Measurements from ENCODE around the gene IMMP2L.
"Not testable (repeated sequence)": the region's sequence is repeated elsewhere in the genome, so short reads cannot be mapped to it uniquely, and the experiment has no call there.

Gene IMMP2L

DNA sequence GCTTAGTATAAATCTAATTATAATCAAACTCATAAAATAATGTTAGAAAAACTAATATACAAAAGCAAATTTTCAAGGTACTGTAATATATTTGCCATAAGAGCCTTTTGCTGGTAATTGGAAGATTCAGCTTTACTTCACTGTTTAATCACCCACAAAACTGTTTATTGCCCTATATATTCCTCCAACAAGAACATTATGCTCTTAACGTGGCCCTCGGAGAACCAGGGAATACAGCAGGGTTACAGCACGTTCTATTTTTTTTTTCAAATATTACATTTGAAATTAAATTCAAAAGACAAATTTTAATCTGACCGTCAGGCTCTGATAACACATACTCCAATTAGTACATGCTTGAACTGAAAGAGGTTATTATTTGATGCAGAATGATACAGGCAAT lies 807.6 kb downstream of the IMMP2L start:
- DNase-seq (ENCODE audit: low read depth, low spot score), result no peak

DNA sequence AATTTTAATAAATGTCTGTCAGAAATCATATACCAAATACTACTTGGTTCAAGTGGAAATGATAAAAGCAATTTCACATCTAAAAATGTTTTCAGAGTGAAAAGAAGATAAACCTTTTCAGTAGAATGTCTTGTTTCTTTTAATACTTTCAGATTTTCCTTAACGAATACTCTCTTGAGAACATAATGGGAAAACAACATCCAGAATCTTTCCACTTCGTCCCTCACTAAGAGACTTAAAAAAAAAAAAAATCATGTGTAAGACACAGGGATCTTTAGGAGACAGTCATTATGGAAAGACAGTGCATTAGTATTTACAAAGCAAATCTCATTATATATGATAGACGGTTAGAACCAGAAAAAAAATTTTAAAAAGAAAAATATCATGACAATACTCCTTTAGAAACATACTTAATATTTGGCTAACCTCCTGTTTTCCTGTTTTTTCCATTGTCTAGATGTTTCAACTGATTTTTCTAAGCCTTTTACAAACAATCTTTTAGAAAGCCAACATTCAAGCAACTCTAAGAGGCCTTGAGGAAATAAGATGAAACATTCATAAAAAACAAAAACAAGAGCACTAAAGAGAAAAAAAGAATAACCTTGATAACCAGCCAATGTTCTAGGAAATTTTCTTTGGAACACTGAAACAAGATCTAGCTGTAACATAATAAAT lies 811.2 kb downstream of the IMMP2L start:
- no peak for DNase-seq (ENCODE audit: low read depth, low spot score)

DNA sequence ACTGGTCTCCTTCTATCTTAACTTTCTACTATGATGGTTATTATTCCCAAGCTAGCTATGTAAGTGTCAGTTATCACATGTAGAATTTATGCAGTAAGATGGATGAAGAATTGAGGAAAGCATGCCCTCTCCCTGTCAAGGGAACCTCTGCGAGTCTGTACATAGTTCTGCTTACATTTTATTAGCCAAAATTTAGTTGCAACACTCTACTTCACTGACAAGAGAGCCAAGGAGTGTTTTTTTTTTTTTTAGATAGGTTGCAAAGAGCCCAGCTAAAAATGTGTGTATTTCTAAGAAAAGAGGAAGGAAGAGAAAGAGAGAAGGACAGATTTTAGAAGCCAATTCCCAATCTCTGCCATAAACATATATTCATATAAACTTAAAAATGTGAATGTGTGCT lies 829.1 kb downstream of the IMMP2L start:
- no peak for DNase-seq (ENCODE audit: low read depth, low spot score)

DNA sequence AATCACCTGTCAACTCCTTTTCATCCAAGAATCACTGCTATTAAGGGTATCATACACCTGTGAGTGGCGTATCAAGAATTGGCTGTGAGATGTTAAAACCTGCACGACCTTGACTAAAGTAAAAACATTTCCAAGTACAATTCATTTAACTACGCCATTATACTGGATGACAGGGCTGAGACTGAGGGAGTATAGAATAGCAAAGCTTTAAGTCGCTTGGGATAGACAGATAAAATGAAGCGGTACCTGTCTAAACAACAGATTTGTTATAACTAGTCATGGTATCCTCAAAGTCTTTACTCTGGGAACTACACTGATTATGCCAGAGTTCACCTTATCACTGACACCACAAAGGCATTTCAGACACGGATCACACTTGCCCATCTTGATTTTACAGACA lies 837.5 kb downstream of the IMMP2L start:
- no peak for DNase-seq (ENCODE audit: low read depth, low spot score)

DNA sequence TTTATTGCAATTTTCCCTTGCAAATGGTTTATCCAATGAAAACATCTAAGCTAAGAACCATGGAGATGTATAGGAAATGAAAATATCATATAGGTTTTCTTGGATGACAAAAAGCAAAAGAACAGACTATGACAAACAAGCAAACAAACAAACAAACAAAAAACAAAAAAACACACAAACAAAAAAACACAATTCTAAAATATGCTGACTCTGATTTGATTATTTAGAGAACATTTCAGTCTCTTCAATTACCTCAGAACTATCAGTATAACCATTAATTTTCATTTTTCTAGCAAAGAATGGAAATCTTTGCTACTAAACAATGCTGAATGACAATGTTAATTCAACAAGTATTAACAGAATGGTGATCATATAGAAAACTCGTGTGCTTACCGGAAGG lies 840.9 kb downstream of the IMMP2L start:
- no peak for DNase-seq (ENCODE audit: low read depth, low spot score)

DNA sequence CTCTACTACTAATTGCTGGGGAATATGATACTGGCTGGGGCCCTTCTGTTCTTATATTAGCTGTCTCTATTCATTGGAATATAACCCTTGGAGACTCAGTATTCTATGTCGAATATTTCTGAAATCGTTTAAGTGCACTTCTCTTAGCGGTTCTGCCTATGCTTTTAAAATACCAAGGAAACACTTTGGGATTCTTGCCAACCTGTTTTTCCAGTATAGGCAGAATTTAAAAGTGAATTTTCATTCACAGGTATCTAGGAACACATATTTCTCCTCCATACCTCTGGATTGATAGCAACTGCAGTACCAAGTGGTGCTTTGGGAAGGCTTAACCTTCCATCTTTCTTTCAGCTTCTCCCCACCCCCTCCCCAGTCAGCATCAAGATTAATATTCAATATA lies 841.7 kb downstream of the IMMP2L start:
- no peak for DNase-seq (ENCODE audit: low read depth, low spot score)

DNA sequence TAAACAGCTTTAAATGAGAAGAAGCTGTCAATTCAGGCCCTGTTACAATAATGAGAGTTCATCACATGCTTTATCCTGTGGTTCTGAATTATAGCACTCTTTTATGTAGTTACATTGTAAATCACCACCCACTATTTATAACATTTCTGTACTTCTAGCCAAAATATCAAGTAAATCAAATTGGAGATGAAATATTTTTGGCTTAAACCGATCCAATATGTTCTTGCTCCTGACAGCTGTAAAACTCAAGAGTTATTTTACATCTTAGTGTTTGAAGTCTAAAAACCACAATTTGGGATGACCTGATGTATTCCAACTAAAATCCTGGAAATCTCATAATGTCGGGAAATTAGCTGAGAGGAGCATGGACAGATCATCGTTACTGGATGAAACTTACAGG lies 842.6 kb downstream of the IMMP2L start:
- DNase-seq (ENCODE audit: low read depth, low spot score), result no peak

DNA sequence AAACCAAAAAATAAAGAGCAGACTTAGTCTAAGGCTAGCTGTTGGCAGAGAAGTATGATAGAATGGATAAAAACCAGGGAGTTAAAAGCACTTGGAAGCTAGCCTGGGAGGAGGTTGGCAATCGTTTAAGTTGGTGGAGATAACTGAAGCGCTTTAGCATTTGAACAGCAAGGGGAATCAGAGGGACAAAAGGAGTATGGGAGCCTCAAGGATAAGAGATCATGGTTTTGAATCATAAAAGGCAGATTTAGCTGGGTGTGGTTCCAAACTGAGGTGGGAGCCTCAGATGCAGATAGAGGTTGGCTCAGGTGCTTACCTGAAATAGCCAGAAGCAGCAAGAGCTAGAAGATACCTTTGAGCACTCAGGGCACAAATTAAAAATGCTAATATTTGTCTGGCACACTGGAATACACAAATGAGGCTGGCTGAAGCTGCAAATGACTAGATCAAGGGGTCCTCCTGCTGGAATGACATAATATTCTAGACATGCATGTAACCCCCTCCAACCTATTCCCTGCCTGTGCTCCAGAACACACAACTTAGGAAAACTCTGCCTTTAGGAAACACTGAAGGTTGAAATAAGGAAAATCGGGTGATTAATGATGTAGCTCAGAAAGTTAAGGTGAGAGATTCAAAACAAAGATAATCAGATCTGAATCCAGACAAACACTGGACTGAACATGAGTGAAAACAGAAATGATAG lies 843.6 kb downstream of the IMMP2L start:
- peak; percentile 72 for DNase-seq (ENCODE audit: low read depth, low spot score)

DNA sequence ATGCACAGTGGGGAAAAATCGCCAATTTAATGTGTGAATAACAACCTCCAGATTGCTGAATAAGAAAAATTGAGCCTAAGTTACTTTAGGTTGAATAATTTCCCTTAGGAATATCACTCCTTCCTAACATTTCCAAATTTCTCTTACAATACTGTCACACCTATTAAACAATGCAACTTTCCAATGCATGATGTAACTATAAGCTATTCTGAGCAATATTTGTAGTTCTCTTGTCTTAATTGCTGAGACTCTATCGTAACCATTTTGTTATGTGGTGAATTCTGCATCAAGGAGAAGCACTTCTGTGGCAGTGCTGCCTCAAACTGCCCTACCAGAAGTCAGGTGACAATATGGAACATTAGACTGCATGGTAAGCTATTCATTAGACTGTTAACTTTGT lies 858.1 kb downstream of the IMMP2L start:
- no peak for DNase-seq (ENCODE audit: low read depth, low spot score)

DNA sequence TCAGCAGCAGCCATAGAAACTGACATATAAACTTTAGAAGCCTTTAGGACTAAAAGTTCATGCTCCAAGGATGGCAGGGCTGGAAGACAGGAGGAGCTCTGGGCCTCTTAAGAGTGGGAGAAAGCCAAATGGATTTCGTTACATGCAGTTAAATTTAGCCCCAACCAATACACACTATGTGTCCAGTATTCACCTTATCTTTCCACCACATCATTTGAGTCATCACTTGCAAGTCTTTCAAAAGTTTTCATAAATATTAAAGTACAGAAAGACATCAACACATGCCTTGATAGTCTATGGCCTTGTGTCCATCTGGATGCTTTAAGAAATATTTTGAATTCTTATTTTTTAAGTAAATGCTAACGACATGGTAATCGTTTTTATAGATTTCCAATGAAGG lies 863.7 kb downstream of the IMMP2L start:
- DNase-seq (ENCODE audit: low read depth, low spot score), result no peak

DNA sequence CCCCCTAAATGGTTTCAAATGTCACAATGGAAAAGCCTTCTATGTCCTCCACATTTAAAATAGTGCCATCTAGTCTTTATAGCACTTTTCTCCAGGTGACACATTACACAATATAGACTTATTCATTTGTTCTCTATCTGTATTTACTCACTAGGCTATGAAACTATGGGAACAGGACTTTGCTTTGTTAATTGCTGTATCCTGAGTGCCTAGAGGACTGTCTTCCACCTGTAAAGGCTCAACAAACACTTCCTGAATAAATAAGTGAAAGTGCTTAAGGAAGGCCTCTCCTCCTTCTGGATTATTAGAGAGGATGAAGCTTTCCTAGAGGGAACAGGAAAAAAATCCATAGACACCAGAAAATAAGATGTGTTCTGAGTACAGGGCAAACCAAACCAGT lies 868.9 kb downstream of the IMMP2L start:
- DNase-seq (ENCODE audit: low read depth, low spot score), result no peak

DNA sequence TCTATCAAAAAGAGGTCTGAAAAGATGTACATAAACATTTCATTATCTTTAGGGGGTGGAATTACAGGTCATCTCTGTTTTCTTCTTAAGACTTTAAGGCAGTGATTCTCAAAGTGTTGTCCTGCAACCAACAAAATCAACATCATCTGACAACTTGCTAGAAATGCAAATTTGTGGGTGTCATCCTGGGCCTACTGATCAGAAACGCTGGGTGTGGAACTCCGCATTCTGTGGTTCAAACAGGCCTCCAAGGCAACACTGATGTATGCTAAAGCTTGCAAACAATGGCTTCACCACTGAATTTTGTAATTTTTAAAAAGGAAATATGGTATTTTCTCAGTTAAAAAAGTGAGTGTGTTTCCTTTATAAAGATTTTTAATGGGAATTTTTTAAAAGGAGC lies 873.4 kb downstream of the IMMP2L start:
- DNase-seq (ENCODE audit: low read depth, low spot score), result no peak

DNA sequence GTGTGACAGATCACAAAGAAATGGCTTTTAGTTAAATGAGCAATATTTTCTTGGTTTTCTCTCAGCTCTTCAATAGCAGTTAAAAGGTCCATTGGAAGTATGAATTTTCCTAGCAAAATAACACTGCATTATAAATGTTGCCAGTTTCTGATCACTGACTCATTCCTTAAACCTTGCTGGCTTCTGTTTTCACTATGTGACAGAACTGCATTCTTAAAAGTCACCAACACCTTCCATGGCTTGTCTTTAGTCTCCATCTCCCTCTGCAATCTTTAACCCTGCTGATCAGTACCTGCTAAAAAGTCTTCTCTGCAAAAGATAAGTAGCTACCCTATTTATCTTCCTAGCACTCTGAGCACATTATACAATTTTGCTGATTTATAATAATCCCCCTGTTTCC lies 876.4 kb downstream of the IMMP2L start:
- no peak for DNase-seq (ENCODE audit: low read depth, low spot score)

DNA sequence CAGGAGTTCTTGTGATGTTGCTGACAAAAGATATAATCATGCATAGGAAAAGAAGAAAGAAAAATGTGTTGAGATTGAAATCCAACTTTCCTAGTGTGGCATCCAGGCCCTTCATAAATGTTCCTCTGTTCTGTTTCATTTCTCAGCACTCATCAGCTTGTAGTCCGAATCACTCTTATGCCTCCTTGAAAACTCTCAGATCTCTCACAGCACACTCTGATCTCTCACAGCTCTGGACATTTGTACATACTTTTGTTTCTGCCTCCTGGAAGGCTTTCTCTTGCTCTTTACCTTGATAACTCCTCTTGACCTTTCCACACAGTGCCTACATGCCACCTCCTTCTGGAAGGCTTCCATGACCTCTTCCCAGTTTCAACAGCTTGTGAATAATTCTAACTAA lies 880.4 kb downstream of the IMMP2L start:
- no peak for DNase-seq (ENCODE audit: low read depth, low spot score)

DNA sequence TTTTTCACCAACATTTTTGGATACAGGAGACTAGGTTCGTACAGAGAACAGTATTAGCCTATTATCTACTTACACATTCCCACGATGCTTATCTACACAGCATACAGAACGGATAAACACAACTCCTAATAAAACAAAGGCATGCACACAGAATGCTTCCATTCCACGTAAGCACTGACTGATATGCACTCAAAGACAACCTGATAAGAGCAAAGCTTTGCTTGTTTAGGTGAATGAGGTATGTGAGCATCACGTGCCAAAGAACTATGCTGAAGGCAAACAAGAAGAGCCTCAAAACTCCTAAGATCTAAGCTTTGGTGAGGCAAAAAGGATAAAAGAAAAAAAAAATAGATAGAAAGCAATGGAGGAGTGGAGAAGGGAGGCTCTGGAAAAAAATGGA lies 884.9 kb downstream of the IMMP2L start:
- peak; percentile 1 for DNase-seq (ENCODE audit: low read depth, low spot score)

DNA sequence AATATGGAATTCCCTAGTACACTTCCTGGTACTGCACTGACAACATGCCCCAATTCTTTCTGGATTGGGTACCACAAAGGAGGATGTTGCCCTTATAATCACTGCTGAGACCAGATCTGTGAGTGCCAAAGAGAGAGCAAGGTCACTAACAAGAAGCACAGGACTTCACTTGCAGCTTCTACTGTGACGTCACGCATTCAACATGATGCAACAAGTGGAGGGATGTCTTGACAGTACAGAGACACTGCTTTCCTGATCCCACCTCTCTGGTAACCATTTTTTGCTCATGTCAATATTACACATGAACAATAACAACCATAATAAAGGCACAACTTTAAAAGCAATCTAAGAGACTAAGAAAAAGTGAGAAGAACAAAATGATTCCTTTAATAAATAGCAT lies 885.5 kb downstream of the IMMP2L start:
- DNase-seq (ENCODE audit: low read depth, low spot score), result no peak

DNA sequence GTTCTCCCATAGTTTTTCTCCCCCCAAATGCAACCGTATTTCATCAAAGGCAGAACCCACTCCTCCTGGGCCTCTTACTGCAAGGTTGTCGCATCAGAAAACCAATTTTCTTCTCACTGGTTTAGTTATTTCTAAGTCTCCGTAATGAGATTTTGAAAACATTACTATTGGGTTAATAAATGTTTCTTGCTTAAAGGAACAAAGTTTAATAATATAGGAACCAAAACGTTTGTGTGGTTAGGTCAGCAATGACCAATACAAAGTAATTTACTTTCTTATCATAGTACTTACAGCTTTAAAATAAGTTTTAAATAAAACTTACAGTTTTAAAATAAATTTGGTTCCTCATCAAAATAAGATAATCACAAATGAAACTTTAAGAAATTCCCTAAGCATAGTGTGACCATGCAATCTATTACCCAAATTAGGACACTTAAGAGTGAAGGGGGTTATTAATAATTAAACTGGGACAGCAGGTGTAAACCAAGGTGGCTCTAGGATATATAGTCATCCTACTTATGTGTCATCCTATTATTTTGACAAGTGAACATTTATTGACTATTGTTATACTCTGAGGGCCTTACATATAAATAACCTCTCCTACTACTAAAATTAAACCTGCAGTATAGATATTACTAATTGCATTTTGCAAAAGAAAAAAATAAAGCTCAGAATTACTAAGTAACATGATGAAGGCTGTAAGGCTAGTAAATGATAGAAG lies 886.7 kb downstream of the IMMP2L start:
- DNase-seq (ENCODE audit: low read depth, low spot score), result no peak

DNA sequence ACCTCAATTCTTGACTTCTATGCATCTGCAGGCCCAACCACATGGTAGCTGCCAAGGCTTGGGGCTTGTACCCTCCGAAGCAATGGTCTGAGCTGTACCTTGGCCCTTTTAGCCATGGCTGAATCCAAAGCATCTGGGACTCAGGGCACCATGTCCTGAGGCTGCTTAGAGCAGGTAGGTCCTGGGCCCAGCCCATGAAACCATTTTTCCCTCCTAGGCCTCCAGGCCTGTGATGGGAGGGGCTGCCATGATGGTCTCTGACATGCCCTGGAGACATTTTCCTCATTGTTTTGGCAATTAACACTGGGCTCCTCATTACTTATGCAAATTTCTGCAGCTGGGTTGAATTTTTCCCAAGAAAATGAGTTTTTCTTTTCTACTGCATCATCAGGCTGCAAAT lies 889.1 kb downstream of the IMMP2L start:
- DNase-seq (ENCODE audit: low read depth, low spot score), result no peak

DNA sequence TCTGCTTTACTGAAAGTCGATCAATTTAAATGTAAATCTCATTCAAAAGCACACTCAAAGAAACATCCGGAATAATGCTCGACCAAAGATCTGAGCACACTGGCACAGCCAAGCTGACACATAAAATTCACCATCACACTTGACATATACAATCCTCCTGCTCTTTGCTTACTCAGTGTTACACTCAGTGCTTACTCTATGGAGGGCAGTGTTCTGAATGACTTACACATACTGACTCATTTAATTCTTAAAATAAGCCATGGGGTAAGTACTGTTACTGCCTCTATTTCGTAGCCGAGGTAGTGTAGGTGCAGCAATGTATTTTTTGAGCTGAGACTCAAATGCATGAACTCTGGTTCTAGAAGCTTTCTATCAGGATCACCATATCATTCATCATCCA lies 892.9 kb downstream of the IMMP2L start:
- no peak for DNase-seq (ENCODE audit: low read depth, low spot score)

DNA sequence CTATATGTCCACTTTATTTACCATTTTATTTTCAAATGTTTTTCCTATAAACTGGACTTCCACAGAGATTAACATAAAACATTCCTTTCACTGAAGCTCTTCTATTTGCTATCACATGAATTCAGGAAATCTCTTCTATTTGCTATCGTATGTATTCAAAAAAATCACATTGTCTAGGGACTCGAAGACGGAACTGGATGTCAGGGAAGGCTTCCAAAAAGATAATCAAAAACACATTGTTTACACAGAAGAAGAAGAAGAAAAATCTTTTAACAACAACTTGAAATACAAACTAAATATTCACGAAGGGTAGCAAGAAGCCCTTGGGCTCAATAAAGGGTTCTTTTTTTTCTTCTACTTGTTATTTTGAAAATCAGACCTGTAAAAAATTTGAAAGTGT lies 897.5 kb downstream of the IMMP2L start:
- DNase-seq (ENCODE audit: low read depth, low spot score), result no peak

DNA sequence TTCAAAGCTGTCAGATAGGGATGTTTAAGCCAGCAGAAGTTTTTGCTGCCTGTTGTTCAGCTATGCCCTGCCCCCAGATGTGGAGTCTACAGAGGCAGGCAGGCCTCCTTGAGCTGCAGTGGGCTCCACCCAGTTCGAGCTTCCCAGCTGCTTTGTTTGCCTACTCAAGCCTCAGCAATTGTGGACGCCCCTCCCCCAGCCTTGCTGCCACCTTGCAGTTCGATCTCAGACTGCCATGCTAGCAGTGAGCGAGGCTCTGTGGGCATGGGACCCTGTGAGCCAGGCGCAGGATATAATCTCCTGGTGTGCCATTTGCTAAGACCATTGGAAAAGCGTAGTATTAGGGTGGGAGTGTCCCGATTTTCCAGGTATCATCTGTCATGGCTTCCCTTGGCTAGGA lies 901.7 kb downstream of the IMMP2L start:
- DNase-seq (ENCODE audit: low read depth, low spot score), result not testable (repeated sequence)

DNA sequence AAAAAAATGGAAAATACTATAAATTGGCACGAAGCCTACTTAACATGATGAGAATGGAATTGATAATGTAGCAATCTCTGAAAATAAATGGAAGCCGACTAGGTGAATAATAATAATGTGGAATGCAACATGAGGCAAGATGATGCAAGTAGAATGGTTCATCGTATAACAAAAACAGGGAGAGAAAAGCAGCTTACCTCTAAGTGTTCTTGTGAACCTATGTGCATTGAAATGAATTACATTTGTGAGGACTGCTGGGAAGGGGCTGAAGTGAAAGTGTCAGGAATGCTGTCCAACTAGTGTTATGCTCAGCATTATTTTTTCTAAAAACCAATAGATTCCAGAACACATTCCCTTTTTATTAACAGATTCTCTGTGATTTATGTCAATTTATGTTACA lies 912.0 kb downstream of the IMMP2L start:
- DNase-seq (ENCODE audit: low read depth, low spot score), result no peak

DNA sequence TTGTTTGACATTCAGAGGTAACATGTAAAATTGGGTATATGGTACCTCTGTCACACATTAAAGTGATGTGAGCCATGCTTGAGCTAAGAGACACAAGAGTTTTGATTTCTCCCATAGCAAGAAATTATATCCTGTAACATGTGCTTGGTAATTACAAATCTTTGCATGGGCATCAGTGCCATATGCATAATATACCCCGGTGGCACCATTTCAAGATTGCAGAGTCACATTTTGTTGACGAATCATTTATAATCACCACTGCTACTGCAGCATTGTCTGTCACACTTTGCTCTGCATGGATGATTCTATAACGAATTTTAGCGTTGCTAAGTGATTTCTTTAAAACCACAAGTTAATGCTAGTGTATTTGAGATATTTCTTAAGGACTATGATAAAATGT lies 915.0 kb downstream of the IMMP2L start:
- no peak for DNase-seq (ENCODE audit: low read depth, low spot score)
